ENCODE measurements around the gene ALDOB. TPM values are rescaled to one million over a fixed set of nuclear protein-coding genes. Genes with fewer than 3 reads are reported as not detected.
A peak's percentile ranks its signal among the peaks of the same experiment; 100 is the strongest.

The ALDOB gene
- total and polyA plus RNA-seq, 2 of the 13 experiments (the other 11 are each of a cell fraction or from before 2014, with no cell fraction given): 0.29 to 0.97 TPM

- TF ChIP-seq ZNF580 (CRISPR knock-in tag; IDR thresholded peaks at IDR 0.05; ENCODE audit: borderline replicate concordance, low read depth) (peak; percentile 74; the same call in 1 of the 2 replicates), ZFY (CRISPR knock-in tag; IDR thresholded peaks at IDR 0.05) (peak; percentile 94), ZBTB44 (CRISPR knock-in tag; IDR thresholded peaks at IDR 0.05) (peak; percentile 28; the same call in 1 of the 2 replicates), NKX3-1 (CRISPR knock-in tag; IDR thresholded peaks at IDR 0.05) (peak; percentile 54; the same call in 1 of the 2 replicates), SRY (CRISPR knock-in tag; IDR thresholded peaks at IDR 0.05) (0 out of 2 replicates have a peak, but pooled peaks have one; percentile 73), RAD21 (CRISPR knock-in tag; IDR thresholded peaks at IDR 0.05) (peak; percentile 57), MAF1 (CRISPR knock-in tag; IDR thresholded peaks at IDR 0.05; ENCODE audit: borderline replicate concordance) (no peak), ZNF510 (CRISPR knock-in tag; IDR thresholded peaks at IDR 0.05; ENCODE audit: low read depth) (peak; percentile 41; the same call in 1 of the 2 replicates), FOXA3 (CRISPR knock-in tag; IDR thresholded peaks at IDR 0.05) (peak; percentile 67; the same call in 1 of the 2 replicates), TBP (CRISPR knock-in tag; IDR thresholded peaks at IDR 0.05) (no peak), CEBPB (IDR thresholded peaks at IDR 0.05; ENCODE audit: borderline replicate concordance, low read depth, low read length) (peak; percentile 14; the same call in 1 of the 2 replicates), SMC3 (IDR thresholded peaks at IDR 0.05; ENCODE audit: low read length) (no peak), KLF13 (CRISPR knock-in tag; IDR thresholded peaks at IDR 0.05) (no peak), ZNF746 (CRISPR knock-in tag; IDR thresholded peaks at IDR 0.05) (no peak), ZNF367 (CRISPR knock-in tag; IDR thresholded peaks at IDR 0.05; ENCODE audit: borderline replicate concordance) (no peak), ZNF737 (CRISPR knock-in tag; IDR thresholded peaks at IDR 0.05; ENCODE audit: borderline replicate concordance) (no peak), TEAD3 (CRISPR knock-in tag; optimal IDR thresholded peaks at IDR 0.05; ENCODE audit: borderline replicate concordance) (peak; percentile 74), TCF12 (IDR thresholded peaks at IDR 0.05) (no peak), TCF12 (CRISPR knock-in tag; IDR thresholded peaks at IDR 0.05) (no peak), ZNF703 (CRISPR knock-in tag; IDR thresholded peaks at IDR 0.05; ENCODE audit: borderline replicate concordance) (no peak), PPARG (CRISPR knock-in tag; conservative IDR thresholded peaks at IDR 0.05) (peak; percentile 70), ZNF205 (CRISPR knock-in tag; IDR thresholded peaks at IDR 0.05) (peak; percentile 47; the same call in 1 of the 2 replicates), SUZ12 (IDR thresholded peaks at IDR 0.05; ENCODE audit: low read depth, low read length) (peak; percentile 97), ZNF451 (CRISPR knock-in tag; IDR thresholded peaks at IDR 0.05) (0 out of 2 replicates have a peak, but pooled peaks have one; percentile 13), ZNF101 (CRISPR knock-in tag; IDR thresholded peaks at IDR 0.05; ENCODE audit: borderline replicate concordance, low read depth) (peak; percentile 5; the same call in 1 of the 2 replicates), ZMAT5 (CRISPR knock-in tag; IDR thresholded peaks at IDR 0.05; ENCODE audit: borderline replicate concordance, low read depth) (no peak), ZNF232 (CRISPR knock-in tag; IDR thresholded peaks at IDR 0.05; ENCODE audit: borderline replicate concordance) (peak; percentile 46; the same call in 1 of the 2 replicates), KDM5A (IDR thresholded peaks at IDR 0.05; ENCODE audit: borderline replicate concordance, low read length) (peak; percentile 68; the same call in 1 of the 2 replicates), ZSCAN9 (CRISPR knock-in tag; IDR thresholded peaks at IDR 0.05; ENCODE audit: borderline replicate concordance) (peak; percentile 34)
These were observed 37.3 kb downstream of the ALDOB start, which contains the start of the genes MRPL50 and ZNF189 (continued) for GRCh38 chr9:101398068-101398929.
